NCI-H345 (cell line): ENCODE measurements around the gene GALNT18.
"Not testable (repeated sequence)": the region's sequence is repeated elsewhere in the genome, so short reads cannot be mapped to it uniquely, and the experiment has no call there.

Experiments
- DNase-seq: peaks from one replicate; lab custom pipeline; 2025; lab: John Stamatoyannopoulos, UW

Gene GALNT18

GRCh38 chr11:11458485-11458884 is 163.3 kb downstream of the GALNT18 start:
- no peak for DNase-seq

GRCh38 chr11:11458001-11458400 is 163.8 kb downstream of the GALNT18 start:
- DNase-seq: no peak

DNA sequence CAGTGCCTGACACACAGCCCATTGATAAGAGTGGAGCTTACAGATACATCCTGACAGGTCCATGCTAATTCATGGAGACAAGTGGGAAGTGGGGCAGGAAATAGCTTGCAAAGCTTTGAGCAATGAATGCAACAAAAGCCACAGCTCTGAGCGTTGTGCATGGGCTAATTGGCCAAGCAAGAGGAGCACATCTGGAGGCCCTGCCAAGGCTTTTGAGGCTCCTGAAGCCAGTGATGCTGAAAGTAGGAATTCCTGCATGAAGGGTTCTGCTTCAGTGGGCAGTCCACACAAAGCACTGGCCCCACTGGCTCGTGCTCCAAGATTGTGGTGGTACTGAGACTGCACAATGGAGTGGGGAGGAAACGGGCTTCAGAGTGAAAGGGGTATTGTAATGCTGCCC is 164.9 kb downstream of the GALNT18 start:
- no peak for DNase-seq

- DNase-seq: peak; percentile 38
Measured at GRCh38 chr11:11454671-11455223, 167.1 kb downstream of the GALNT18 start.

- no peak for DNase-seq
Measured at GRCh38 chr11:11451501-11452005, 170.3 kb downstream of the GALNT18 start.

- DNase-seq: no peak
Measured at GRCh38 chr11:11450744-11451362, 171.0 kb downstream of the GALNT18 start.

- no peak for DNase-seq
Measured at GRCh38 chr11:11449327-11449726, 172.5 kb downstream of the GALNT18 start.

- no peak for DNase-seq
Measured at GRCh38 chr11:11448626-11449025, 173.2 kb downstream of the GALNT18 start.

GRCh38 chr11:11447601-11448000 is 174.2 kb downstream of the GALNT18 start:
- not testable (repeated sequence) for DNase-seq

DNA sequence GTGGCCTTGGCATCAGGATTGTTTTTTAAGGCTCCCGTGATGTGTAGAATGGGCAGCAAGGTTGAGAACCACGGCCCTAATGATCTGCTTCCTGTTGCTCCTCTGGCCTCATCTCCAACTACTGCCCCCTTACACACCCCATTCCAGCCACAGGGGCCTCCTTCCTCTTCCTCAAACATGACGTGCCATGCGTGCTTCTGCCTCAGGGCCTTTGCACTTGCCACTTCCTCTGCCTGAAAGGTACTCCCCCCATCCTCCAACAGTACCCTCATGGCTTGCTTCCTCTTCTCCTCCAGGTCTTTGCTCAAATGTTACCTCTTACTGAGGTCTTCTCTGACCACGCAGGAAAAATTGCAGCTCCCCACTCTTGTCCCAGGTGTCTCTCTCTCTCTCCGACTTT is 174.8 kb downstream of the GALNT18 start:
- DNase-seq: no peak

- no peak for DNase-seq
Measured at GRCh38 chr11:11446564-11446963, 175.2 kb downstream of the GALNT18 start.

- DNase-seq: no peak
Measured at GRCh38 chr11:11445441-11446185, 176.2 kb downstream of the GALNT18 start.

DNA sequence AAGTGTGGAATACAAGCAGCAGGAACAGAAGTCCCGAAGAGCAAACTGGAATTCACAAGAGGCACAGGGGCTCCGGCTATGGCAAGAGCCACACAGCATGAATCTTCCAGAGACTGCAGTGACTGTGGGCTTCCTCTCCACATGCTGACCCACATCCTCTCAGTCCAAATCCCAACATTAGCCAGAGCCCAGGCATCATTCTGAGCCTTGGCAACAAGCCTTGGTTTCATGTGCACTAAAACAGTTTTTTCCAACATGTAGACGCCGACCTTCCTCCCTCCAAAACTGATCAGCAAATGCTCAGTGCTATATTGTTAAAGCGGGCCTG is 177.0 kb downstream of the GALNT18 start:
- DNase-seq: no peak

- DNase-seq: no peak
Measured at GRCh38 chr11:11444027-11444803, 177.6 kb downstream of the GALNT18 start.

DNA sequence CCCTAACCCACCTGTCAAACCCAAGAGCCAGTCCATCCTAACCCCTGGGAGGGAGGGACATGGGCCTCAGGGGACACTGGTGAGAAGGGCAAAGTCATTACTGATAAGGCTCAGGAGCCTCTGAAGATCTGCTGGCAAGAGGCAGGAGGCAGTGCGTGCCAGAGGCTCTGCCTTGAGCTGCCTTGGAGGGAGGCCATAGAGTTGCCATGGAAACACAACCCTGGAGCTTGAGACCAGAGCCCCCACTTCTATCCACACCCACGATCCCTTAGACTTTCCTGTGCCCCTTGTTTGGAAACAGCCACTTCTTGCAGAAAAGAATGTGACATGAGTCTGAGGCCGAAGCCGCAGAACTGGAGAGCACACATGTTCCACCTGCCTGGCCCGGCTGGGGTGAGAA is 179.0 kb downstream of the GALNT18 start:
- DNase-seq: no peak

- DNase-seq: no peak
Measured at GRCh38 chr11:11441516-11441915, 180.3 kb downstream of the GALNT18 start.

DNA sequence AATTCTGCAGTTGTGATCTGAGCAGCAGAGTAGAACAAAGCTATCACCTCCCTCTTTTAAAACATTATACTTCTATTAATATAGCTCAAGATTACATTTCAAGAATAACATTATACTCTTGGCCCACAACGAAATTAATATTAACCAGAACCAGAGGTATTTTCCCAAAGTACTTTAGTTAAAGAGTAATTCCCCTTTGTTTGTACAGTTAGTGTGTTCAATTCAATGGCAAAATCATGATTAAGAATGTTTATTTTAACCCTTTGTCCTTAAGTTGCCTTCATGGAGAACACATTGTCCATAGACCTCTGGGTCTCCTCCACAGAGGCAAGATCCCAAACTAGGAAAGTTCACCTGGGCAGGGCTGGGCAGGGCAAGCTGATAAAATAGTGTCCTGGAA is 180.7 kb downstream of the GALNT18 start:
- no peak for DNase-seq

DNA sequence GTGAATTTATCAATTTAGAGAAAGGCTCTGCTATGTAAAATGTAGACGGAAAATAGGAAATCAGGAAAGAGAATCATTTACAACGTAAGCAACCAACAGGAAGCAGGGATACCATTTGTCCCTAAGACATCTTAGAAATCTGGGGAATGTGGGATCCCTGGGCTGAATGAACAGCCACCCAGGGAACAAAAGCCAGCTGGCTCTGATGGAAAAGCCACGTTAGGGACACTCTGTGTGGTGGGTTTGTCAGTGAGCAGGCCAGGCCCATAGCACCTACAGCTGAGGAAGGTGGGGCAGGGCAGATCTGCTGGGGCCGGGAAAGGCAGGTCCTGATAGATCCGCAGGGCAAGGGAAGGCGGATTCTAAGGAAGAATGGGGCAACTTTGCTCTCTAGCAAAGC is 181.7 kb downstream of the GALNT18 start:
- no peak for DNase-seq

GRCh38 chr11:11439591-11439990 is 182.2 kb downstream of the GALNT18 start:
- no peak for DNase-seq

DNA sequence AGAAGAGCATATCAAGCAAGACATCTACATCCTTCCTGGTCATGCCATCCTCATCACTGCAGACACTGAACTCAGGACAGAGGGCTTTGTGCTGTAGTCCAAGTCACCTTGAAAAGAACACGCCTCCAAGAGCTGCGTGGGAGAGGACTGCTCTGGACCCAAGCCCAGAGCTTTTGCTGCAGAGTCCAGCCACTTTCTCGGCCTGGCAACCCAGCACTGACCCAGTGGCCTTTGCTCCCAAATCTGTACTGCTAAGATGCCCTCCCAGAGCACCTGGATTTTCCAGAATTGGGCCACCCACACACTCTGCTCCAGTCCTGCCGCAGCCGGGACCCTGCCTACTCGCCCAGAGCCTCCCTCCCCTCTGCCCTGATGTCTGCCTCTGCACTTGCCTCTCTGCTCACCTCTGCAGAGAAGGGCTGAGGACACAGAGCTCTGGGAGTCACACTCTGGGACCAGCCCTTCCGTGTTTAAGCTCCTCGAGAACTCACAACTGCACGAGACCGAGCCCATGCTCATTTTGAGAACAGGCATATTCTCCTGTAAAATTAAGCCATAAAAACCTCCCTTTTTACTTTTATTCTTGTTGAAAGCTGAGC is 185.0 kb downstream of the GALNT18 start:
- no peak for DNase-seq

DNA sequence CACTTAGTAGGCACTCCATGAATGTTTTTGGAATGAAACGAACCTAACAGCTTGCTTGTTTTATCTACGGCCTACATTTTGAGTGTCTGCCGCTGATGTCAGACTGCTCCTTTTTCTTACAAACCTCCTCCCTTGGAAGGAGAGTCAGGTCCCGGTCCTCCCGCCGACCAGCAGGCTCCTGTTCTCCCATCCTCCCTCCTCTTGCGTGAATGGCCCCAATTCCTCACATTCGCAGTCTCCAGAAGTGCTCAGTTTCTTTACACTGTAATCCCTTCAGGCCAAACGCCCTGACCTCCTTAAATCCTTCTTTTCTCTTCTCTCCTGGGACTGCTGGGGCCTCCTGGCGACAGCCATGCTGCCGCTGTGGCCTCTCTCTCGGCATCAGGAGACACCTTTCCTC is 186.2 kb downstream of the GALNT18 start:
- DNase-seq: no peak

DNA sequence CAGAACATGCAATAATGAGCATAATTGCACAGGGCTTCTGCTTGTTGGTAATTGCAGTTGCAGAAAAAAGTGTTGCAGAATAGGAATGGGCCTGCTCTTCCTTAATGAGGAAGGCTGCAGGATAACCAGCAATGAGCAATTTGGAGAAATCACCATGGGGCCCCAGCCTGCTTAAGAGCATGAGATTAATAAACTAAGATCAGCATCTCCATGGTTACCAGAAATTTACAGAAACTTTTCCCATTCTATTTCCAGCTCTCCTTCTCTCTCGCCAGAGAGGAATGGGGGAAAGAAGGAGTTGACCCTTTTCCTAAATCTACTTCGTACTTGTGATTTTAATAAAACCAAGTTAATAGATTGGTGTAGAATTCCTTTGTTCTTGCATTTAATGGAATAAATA is 187.8 kb downstream of the GALNT18 start:
- DNase-seq: no peak
